GM23338 (cell line): ENCODE measurements around the gene PTPRN2.

Source experiments
- CREB1 ChIP-seq: fragments of 250-450 bp; sonication (Bioruptor Pico); IDR thresholded peaks from 2 replicates; pipeline ENCODE4 v1.5.0; 2020; ENCODE audit warnings: low read depth, mild to moderate bottlenecking, moderate library complexity
- CTCF ChIP-seq, 2 experiments: fragments of 200-600 bp in 1 of 2; sonication (generic) in 1 of 2; conservative IDR thresholded peaks; 2 replicates each; pipeline versions ENCODE4 v1.5.1 to v1.6.1; 2016 to 2017; ENCODE audit warnings: antibody characterized with exemption in 2 of 2, low read depth in 2 of 2, mild to moderate bottlenecking in 2 of 2, moderate library complexity in 1 of 2
- ETS1 ChIP-seq: IDR thresholded peaks from 2 replicates; pipeline ENCODE4 v1.6.1; 2016; ENCODE audit warnings: antibody characterized with exemption
- EZH2 ChIP-seq: fragments of 200-600 bp; sonication (generic); IDR thresholded peaks from one replicate; pipeline ENCODE4 v1.8.0; 2017; ENCODE audit warnings: antibody characterized with exemption, mild to moderate bottlenecking, low read depth; ENCODE audit not compliant: unreplicated experiment
- POLR2AphosphoS5 ChIP-seq: IDR thresholded peaks from 2 replicates; pipeline ENCODE4 v1.6.1; 2016; ENCODE audit warnings: antibody characterized with exemption, low read depth
- REST ChIP-seq: IDR thresholded peaks from one replicate; pipeline ENCODE4 v1.6.1; 2018; ENCODE audit warnings: antibody characterized with exemption; ENCODE audit not compliant: unreplicated experiment
- STAT1 ChIP-seq: IDR thresholded peaks from one replicate; pipeline ENCODE4 v1.6.1; 2016; ENCODE audit warnings: antibody characterized with exemption; ENCODE audit not compliant: unreplicated experiment
- ZNF331 ChIP-seq: fragments of 250-450 bp; sonication (Bioruptor Pico); IDR thresholded peaks from 2 replicates; pipeline ENCODE4 v1.5.0; 2020; ENCODE audit warnings: low read depth, mild to moderate bottlenecking, moderate library complexity

GRCh38 chr7:157669768-157670351, 917.8 kb downstream of the PTPRN2 start:
- TF ChIP-seq CTCF (conservative IDR thresholded peaks at IDR 0.05; ENCODE audit: low read depth in 2 of 2) = no peak
- no peak for TF ChIP-seq POLR2AphosphoS5
- TF ChIP-seq EZH2 = no peak
- no peak for TF ChIP-seq STAT1
- TF ChIP-seq REST = no peak
- no peak for TF ChIP-seq CREB1 (CRISPR knock-in tag)
- TF ChIP-seq ZNF331 (CRISPR knock-in tag) = no peak
- TF ChIP-seq ETS1 = no peak
